HepG2 (cell line): ENCODE results near the gene IL6R.

Source experiments
- ATF5 ChIP-seq: sonication (generic); formaldehyde crosslinking; IDR thresholded peaks from 2 replicates; pipeline ENCODE4 v1.4.0; 2020; ENCODE audit warnings: mild to moderate bottlenecking, low read depth, missing genetic modification reagents
- CTCF ChIP-seq: sonication (generic); formaldehyde crosslinking; IDR thresholded peaks from 2 replicates; pipeline ENCODE4 v1.5.0; 2020; ENCODE audit warnings: mild to moderate bottlenecking, missing genetic modification reagents, moderate library complexity
- ELF1 ChIP-seq: sonication (generic); formaldehyde crosslinking; IDR thresholded peaks from 2 replicates; pipeline ENCODE4 v1.4.0; 2020; ENCODE audit warnings: missing genetic modification reagents
- MYNN ChIP-seq: sonication (generic); formaldehyde crosslinking; IDR thresholded peaks from 2 replicates; pipeline ENCODE4 v1.4.0; 2020; ENCODE audit warnings: mild to moderate bottlenecking, low read depth, missing genetic modification reagents
- SETDB1 ChIP-seq: sonication (generic); formaldehyde crosslinking; IDR thresholded peaks from 2 replicates; pipeline ENCODE4 v1.5.1; 2020; ENCODE audit warnings: missing genetic modification reagents, mild to moderate bottlenecking, borderline replicate concordance
- SMYD3 ChIP-seq: sonication (generic); formaldehyde crosslinking; IDR thresholded peaks from 2 replicates; pipeline ENCODE4 v1.8.1; 2023; ENCODE audit warnings: mild to moderate bottlenecking, missing genetic modification reagents
- SP2 ChIP-seq: sonication (generic); formaldehyde crosslinking; IDR thresholded peaks from 2 replicates; pipeline ENCODE4 v1.5.1; 2020; ENCODE audit warnings: mild to moderate bottlenecking, missing genetic modification reagents
- TEAD2 ChIP-seq: sonication (generic); formaldehyde crosslinking; IDR thresholded peaks from 2 replicates; pipeline ENCODE4 v1.9.0; 2021; ENCODE audit warnings: missing genetic modification reagents
- ZBTB21 ChIP-seq: sonication (generic); formaldehyde crosslinking; IDR thresholded peaks from 2 replicates; pipeline ENCODE4 v1.4.0; 2020; ENCODE audit warnings: missing genetic modification reagents
- ZNF18 ChIP-seq: sonication (generic); formaldehyde crosslinking; IDR thresholded peaks from 2 replicates; pipeline ENCODE4 v1.8.0; 2022; ENCODE audit warnings: mild to moderate bottlenecking, missing genetic modification reagents; ENCODE audit not compliant: insufficient replicate concordance
- ZNF496 ChIP-seq: sonication (generic); formaldehyde crosslinking; IDR thresholded peaks from 2 replicates; pipeline ENCODE4 v1.8.1; 2023; ENCODE audit warnings: mild to moderate bottlenecking, moderate library complexity, missing genetic modification reagents; ENCODE audit not compliant: insufficient replicate concordance
- ZNF564 ChIP-seq: sonication (generic); formaldehyde crosslinking; IDR thresholded peaks from 2 replicates; pipeline ENCODE4 v1.8.1; 2023; ENCODE audit warnings: mild to moderate bottlenecking, missing genetic modification reagents
- ZNF652 ChIP-seq: IDR thresholded peaks from 2 replicates; pipeline ENCODE4 v1.6.1; 2016; ENCODE audit warnings: low read depth, borderline replicate concordance
- ZNF782 ChIP-seq: sonication (generic); formaldehyde crosslinking; IDR thresholded peaks from 2 replicates; pipeline ENCODE4 v1.4.0; 2020; ENCODE audit warnings: missing genetic modification reagents, mild to moderate bottlenecking, borderline replicate concordance

- TF ChIP-seq ZNF564 (CRISPR knock-in tag): no peak
- TF ChIP-seq ATF5 (CRISPR knock-in tag): no peak
- no peak for TF ChIP-seq ELF1 (CRISPR knock-in tag)
- TF ChIP-seq ZNF782 (CRISPR knock-in tag): no peak
- TF ChIP-seq TEAD2 (CRISPR knock-in tag): no peak
- no peak for TF ChIP-seq ZBTB21 (CRISPR knock-in tag)
- TF ChIP-seq ZNF652 (CRISPR knock-in tag): no peak
- TF ChIP-seq SETDB1 (CRISPR knock-in tag): no peak
- TF ChIP-seq MYNN: no peak
- no peak for TF ChIP-seq SMYD3 (CRISPR knock-in tag)
- no peak for TF ChIP-seq ZNF496 (CRISPR knock-in tag)
- no peak for TF ChIP-seq SP2
- no peak for TF ChIP-seq ZNF18 (CRISPR knock-in tag)
- TF ChIP-seq CTCF (CRISPR knock-in tag): no peak
Observed at GRCh38 chr1:154468535-154469250, 63.5 kb downstream of the IL6R start.
